Colonic mucosa (tissue), 4 donors: ENCODE measurements around the gene BCKDHA. TPM values are rescaled to one million over a fixed set of nuclear protein-coding genes. Genes with fewer than 3 reads are reported as not detected.

Experiments used
- DNase-seq: peaks from one replicate; pipeline ENCODE4 v3.0.0-alpha.2; 2020
- H3K27ac ChIP-seq: fragments of 200-600 bp; one replicate; pipeline ENCODE4 v1.8.0; 2021
- H3K27me3 ChIP-seq: fragments of 200-600 bp; one replicate; pipeline ENCODE4 v1.8.0; 2021
- H3K36me3 ChIP-seq: fragments of 200-600 bp; one replicate; pipeline ENCODE4 v1.8.0; 2021
- H3K4me1 ChIP-seq: fragments of 200-600 bp; one replicate; pipeline ENCODE4 v1.8.0; 2021; ENCODE audit warnings: mild to moderate bottlenecking
- H3K4me3 ChIP-seq: fragments of 200-600 bp; one replicate; pipeline ENCODE4 v1.8.0; 2021
- H3K9ac ChIP-seq, 2 donors: one replicate each; pipeline ENCODE4 v1.7.0; 2013; ENCODE audit warnings: control low read depth in 2 of 2, low read depth in 2 of 2, low read length in 2 of 2
- H3K9me3 ChIP-seq: fragments of 200-600 bp; one replicate; pipeline ENCODE4 v1.8.0; 2021
- intact Hi-C: fragments of 100-400 bp; cut with DNase I; formaldehyde crosslinking; loops from one replicate; pipeline ENCODE4 v1.14.1; 2022
- total RNA-seq, 2 donors: library from RNA; stranded (reverse); fragmentation: NEBNext Ultra II Directional in 1 of 2; extraction: Animal tissue kit (Norgen Biotek cat#: 25700) in 1 of 2; gene quantifications; one replicate each; pipeline ENCODE4 v1.2.1, GENCODE V29; 2021
- TF ChIP-seq, protein P1 (sequence below): fragments of 200-600 bp; IDR thresholded peaks from one replicate; pipeline ENCODE4 v1.8.0; 2022; ENCODE audit warnings: antibody characterized with exemption, mild to moderate bottlenecking
- donor health status: healthy.
- donor health status: DM: no; HTN: no; CAD: no.
- donor health status: DM: no; HTN: no; CAD: no.

BCKDHA gene
- total RNA-seq, 2 donors from 2014 or later, result 18.8 to 31.7 TPM

DNA sequence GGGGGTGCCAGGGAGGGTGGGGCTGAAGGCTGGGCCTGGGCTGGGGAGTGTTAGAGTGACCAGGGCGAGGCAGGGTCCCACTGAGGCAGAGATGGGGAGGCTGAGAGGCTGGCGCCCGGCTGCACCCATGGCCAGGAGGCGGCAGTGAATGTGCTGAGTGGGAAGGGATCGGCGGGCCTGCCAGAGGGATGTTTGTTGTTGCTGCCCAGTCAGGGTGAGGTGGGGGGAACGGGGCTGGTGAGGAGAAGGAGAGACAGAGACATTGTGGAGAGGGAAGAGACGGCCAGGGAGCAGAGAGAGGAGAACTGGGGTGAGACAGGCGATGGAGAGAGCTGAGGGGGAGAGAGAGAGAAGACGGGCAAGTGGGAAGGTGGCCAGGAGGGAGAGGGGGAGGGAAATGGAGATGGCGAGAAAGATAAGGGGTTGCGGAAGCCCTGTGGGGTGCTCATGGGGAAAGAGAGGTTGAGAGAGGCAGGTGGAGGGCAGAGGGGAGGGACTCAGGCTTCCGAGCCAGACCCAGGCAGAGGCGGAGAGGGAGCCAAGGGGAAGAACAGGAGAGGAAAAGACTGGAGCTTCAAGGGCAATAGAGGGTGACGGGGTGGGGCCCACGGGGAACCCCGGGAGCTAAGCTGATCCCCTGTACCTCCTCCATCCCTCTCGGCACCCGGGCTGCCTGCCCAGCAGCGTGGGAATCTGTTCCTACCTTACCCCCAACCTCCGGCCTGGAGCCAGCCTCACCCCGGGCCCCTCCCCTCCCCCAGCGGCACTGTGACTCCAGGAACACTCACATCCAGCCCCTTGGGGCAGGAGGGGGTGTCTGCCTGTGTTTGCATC is 30.2 kb downstream of the BCKDHA start:
- Histone ChIP-seq H3K27me3 (no peaks in the 10 kb centered on the region), H3K9ac (peak overlapping the region; percentile 54 to 99), H3K9me3 (no peaks in the 10 kb centered on the region), H3K4me3 (peak overlapping the region; percentile 57), H3K4me1 (no peaks in the 10 kb centered on the region), H3K27ac (peak overlapping the region; percentile 76), H3K36me3 (peaks cover 3% of the 10 kb centered on the region)
- DNase-seq, result peak; percentile 54
- TF ChIP-seq, protein P1, sequence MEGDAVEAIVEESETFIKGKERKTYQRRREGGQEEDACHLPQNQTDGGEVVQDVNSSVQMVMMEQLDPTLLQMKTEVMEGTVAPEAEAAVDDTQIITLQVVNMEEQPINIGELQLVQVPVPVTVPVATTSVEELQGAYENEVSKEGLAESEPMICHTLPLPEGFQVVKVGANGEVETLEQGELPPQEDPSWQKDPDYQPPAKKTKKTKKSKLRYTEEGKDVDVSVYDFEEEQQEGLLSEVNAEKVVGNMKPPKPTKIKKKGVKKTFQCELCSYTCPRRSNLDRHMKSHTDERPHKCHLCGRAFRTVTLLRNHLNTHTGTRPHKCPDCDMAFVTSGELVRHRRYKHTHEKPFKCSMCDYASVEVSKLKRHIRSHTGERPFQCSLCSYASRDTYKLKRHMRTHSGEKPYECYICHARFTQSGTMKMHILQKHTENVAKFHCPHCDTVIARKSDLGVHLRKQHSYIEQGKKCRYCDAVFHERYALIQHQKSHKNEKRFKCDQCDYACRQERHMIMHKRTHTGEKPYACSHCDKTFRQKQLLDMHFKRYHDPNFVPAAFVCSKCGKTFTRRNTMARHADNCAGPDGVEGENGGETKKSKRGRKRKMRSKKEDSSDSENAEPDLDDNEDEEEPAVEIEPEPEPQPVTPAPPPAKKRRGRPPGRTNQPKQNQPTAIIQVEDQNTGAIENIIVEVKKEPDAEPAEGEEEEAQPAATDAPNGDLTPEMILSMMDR, result no peak
- intact Hi-C loops, result no loop called here

DNA sequence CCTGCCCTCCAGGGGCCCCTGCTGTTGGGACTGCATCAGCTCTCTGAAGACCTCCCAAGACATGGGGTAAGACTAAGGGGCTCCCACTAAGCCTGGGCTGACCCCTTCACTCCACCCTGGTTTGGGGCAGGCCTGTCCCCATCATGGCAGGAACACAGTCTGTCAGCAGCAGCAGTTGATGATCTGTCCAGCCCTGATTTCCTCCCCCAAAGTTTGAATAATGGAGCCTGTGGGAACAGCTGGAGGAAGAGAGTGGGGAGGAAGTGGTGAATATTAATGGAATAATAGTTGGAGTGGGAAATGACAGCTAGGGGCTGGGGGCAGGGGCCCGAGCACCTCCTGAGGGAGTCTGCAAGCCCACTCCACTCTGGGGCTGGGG is 30.9 kb downstream of the BCKDHA start:
- H3K4me3 ChIP-seq, result peak overlapping the region; percentile 57
- intact Hi-C loops, result no loop called here
- peak overlapping the region; percentile 54 to 99 for H3K9ac ChIP-seq
- TF ChIP-seq, protein P1, result no peak
- DNase-seq, result no peak
- peak overlapping the region; percentile 76 for H3K27ac ChIP-seq
- no peaks in the 10 kb centered on the region for H3K4me1 ChIP-seq
- no peaks in the 10 kb centered on the region for H3K9me3 ChIP-seq
- H3K27me3 ChIP-seq, result no peaks in the 10 kb centered on the region
- H3K36me3 ChIP-seq, result no peaks in the 10 kb centered on the region

DNA sequence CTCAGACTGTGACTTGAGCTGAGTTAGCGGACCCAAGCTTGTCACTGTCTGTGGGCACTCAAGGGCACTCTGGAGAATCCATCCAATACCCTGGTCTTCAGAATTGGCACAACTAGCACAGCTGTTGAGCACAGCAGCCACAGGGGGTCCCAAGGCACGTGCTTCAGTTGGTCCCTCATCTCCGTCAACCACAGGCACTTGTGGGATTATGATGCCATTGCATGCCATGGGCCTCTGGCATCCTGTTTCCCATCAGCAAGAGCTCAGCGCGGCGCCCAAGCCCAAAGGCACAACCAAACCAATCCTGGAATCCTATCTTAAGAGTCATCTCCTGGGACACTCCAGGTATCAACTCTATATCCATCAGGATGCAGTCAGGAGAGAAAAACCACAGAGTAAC is 33.3 kb downstream of the BCKDHA start:
- no peak for DNase-seq
- Histone ChIP-seq H3K9ac (no peak overlapping the region), H3K9me3 (no peaks in the 10 kb centered on the region), H3K4me1 (no peaks in the 10 kb centered on the region), H3K27me3 (no peaks in the 10 kb centered on the region), H3K4me3 (no peak overlapping the region), H3K36me3 (no peaks in the 10 kb centered on the region), H3K27ac (no peak overlapping the region)
- TF ChIP-seq, protein P1, result no peak
- intact Hi-C loops, result loop anchor here (5.0 to 10.0 kb wide), 2 partner anchors 34 to 106 kb away; partner anchors contain the start of genes BCKDHA and EXOSC5

DNA sequence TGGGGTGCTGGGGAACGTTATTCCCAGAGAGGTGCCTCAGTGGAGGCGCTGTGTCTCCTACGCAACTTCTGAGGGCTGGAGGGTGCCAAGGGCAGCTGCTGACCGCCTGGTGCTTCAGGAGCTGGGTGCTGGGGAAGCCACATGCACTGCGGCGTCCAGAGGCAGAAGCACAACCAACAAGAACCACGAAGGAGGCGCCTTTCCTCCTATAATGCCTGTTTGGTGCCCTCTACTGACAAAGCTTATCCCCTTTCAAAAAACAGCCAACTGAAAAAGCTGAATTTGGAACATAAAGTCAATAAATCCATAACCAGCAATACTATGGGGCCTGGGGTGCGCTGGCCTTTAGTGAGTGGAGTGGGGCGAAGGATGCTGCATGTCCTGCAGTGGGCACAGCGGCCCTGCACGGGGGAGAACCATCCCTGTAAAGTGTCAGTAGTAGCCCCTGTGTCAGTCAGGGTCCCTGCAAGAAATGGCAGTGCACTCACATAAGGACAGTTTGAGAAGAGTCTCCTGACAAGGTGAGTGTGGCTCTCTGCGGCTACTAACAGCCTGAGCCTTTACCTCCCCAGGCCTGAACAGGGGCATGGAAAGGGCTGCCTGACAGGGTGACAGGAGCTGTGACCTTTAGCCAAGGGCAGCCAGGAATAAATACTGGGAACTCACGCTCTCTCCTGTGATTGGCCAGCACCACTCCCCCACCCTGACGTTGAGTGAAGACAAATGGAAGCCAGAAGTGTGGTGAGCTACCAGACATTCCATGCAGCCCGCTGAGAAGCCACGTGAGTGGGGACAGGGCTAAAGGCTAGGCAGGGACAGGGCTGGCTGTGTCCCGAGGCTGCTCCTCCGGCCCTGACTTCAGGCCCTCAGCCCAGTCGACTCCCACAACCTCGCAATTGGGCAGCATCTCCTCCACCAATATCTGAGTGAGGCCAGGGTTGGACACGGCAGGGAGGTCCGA is 34.1 kb downstream of the BCKDHA start:
- no peaks in the 10 kb centered on the region for H3K36me3 ChIP-seq
- H3K9me3 ChIP-seq, result no peaks in the 10 kb centered on the region
- intact Hi-C loops, result loop anchor here (5.0 to 10.0 kb wide), 2 partner anchors 34 to 107 kb away; partner anchors contain the start of genes BCKDHA and EXOSC5
- DNase-seq, result no peak
- TF ChIP-seq, protein P1, result peak; percentile 15
- no peak overlapping the region for H3K27ac ChIP-seq
- H3K4me3 ChIP-seq, result no peak overlapping the region
- no peaks in the 10 kb centered on the region for H3K4me1 ChIP-seq
- no peak overlapping the region for H3K9ac ChIP-seq
- H3K27me3 ChIP-seq, result no peaks in the 10 kb centered on the region

DNA sequence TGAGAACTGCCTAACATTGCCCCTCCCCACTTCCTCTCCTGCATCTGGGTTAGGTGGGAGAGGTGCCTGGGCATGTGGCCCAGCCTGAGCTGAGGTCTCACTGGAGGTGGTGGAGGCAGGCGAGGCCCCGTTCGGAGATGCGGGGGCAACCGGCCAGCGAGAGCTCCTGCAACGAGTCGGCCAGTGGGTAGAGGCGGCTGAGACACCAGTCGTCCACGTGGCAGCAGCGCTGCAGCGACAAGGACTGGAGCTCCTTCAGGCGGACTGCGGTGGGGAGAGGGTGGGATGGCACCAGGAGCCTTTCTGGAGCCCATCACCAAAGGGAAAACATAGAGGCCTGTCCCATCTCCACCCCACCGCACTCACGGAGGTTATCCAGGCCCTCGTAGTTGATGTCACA is 35.6 kb downstream of the BCKDHA start:
- Histone ChIP-seq H3K36me3 (no peaks in the 10 kb centered on the region), H3K4me3 (no peak overlapping the region), H3K9ac (no peak overlapping the region), H3K27me3 (no peaks in the 10 kb centered on the region), H3K9me3 (no peaks in the 10 kb centered on the region), H3K4me1 (no peaks in the 10 kb centered on the region), H3K27ac (no peak overlapping the region)
- no peak for DNase-seq
- intact Hi-C loops, result loop anchor here (5.0 to 10.0 kb wide), 2 partner anchors 36 to 108 kb away; partner anchors contain the start of genes BCKDHA and EXOSC5
- TF ChIP-seq, protein P1, result no peak
